WTC11 (cell line): ENCODE results near the gene KCNJ1. TPM values are rescaled to one million over a fixed set of nuclear protein-coding genes. Genes with fewer than 3 reads are reported as not detected.

Experiments used
- ATAC-seq: fragments of 200-7000 bp; cut with Tn5 transposase; 2 replicates; pipeline ENCODE4 v1.10.0; 2021; ENCODE audit warnings: mild to moderate bottlenecking, moderate library complexity
- CTCF ChIA-PET: fragments of 300-600 bp; sonication (Branson Sonifier 250); formaldehyde crosslinking; loops from one replicate; lab custom pipeline; 2021; ENCODE audit warnings: antibody characterized with exemption; lab: Charles Lee
- POLR2A ChIA-PET: fragments of 350-600 bp; sonication (Branson Sonifier 250); formaldehyde crosslinking; loops from one replicate; lab custom pipeline; 2021; ENCODE audit warnings: antibody characterized with exemption; lab: Charles Lee
- DNase-seq: peaks from one replicate; pipeline ENCODE4 v3.0.0; 2021; ENCODE audit warnings: low spot score
- H3K27ac Mint-ChIP-seq: 2 replicates; pipeline ENCODE4 v1.8.0; 2021; ENCODE audit warnings: mixed read lengths
- H3K27me3 Mint-ChIP-seq: 2 replicates; pipeline ENCODE4 v1.8.0; 2021; ENCODE audit warnings: low read depth, mild to moderate bottlenecking, moderate library complexity, mixed read lengths
- H3K36me3 Mint-ChIP-seq: 2 replicates; pipeline ENCODE4 v1.8.0; 2021; ENCODE audit warnings: mixed read lengths
- H3K4me1 Mint-ChIP-seq: 2 replicates; pipeline ENCODE4 v1.8.0; 2022; ENCODE audit warnings: mixed read lengths
- H3K4me3 Mint-ChIP-seq: 2 replicates; pipeline ENCODE4 v1.8.0; 2021; ENCODE audit warnings: mild to moderate bottlenecking, moderate library complexity, mixed read lengths
- H3K9me3 Mint-ChIP-seq: 2 replicates; pipeline ENCODE4 v1.8.0; 2021; ENCODE audit warnings: mixed read lengths
- CREM ChIP-seq: sonication (generic); formaldehyde crosslinking; IDR thresholded peaks from 2 replicates; pipeline ENCODE4 v1.8.1; 2022; ENCODE audit warnings: mild to moderate bottlenecking, missing genetic modification reagents, moderate library complexity
- JAZF1 ChIP-seq: fragments of 250-450 bp; sonication (Bioruptor Pico); IDR thresholded peaks from 2 replicates; pipeline ENCODE4 v1.9.0; 2021; ENCODE audit warnings: moderate library complexity, mild to moderate bottlenecking, inconsistent platforms
- ZNF232 ChIP-seq: sonication (generic); formaldehyde crosslinking; IDR thresholded peaks from 2 replicates; pipeline ENCODE4 v1.8.0; 2022; ENCODE audit warnings: mild to moderate bottlenecking, missing genetic modification reagents
- total RNA-seq: library from RNA; stranded (reverse); gene quantifications from 3 replicates; pipeline ENCODE4 v1.2.3, GENCODE V29; 2021
- TF ChIP-seq, protein P1 (sequence below): sonication (generic); formaldehyde crosslinking; IDR thresholded peaks from 2 replicates; pipeline ENCODE4 v1.8.1; 2023; ENCODE audit warnings: mild to moderate bottlenecking, missing genetic modification reagents
- TF ChIP-seq, protein P2 (sequence below): sonication (generic); formaldehyde crosslinking; IDR thresholded peaks from 2 replicates; pipeline ENCODE4 v1.8.0; 2022; ENCODE audit warnings: mild to moderate bottlenecking, missing genetic modification reagents
- TF ChIP-seq, protein P3 (sequence below): sonication (generic); formaldehyde crosslinking; IDR thresholded peaks from 2 replicates; pipeline ENCODE4 v1.8.1; 2023; ENCODE audit warnings: mild to moderate bottlenecking, missing genetic modification reagents, borderline replicate concordance
- TF ChIP-seq, protein P4 (sequence below): sonication (generic); formaldehyde crosslinking; IDR thresholded peaks from 2 replicates; pipeline ENCODE4 v1.8.1; 2023; ENCODE audit warnings: mild to moderate bottlenecking, missing genetic modification reagents, moderate library complexity
- TF ChIP-seq, protein P5 (sequence below): fragments of 250-450 bp; sonication (Bioruptor Pico); IDR thresholded peaks from 2 replicates; pipeline ENCODE4 v2.1.2; 2022; ENCODE audit warnings: mild to moderate bottlenecking, moderate library complexity
- TF ChIP-seq, protein P6 (sequence below): sonication (generic); formaldehyde crosslinking; IDR thresholded peaks from 2 replicates; pipeline ENCODE4 v1.8.1; 2022; ENCODE audit warnings: missing genetic modification reagents, borderline replicate concordance
- TF ChIP-seq, protein P7 (sequence below): sonication (generic); formaldehyde crosslinking; IDR thresholded peaks from 2 replicates; pipeline ENCODE4 v1.8.0; 2023; ENCODE audit warnings: mild to moderate bottlenecking, missing genetic modification reagents
- TF ChIP-seq, protein P8 (sequence below): sonication (generic); formaldehyde crosslinking; IDR thresholded peaks from 2 replicates; pipeline ENCODE4 v1.8.0; 2022; ENCODE audit warnings: mild to moderate bottlenecking, missing genetic modification reagents

Gene KCNJ1
- total RNA-seq, 1 experiment from 2014 or later = 0.24 TPM

DNA sequence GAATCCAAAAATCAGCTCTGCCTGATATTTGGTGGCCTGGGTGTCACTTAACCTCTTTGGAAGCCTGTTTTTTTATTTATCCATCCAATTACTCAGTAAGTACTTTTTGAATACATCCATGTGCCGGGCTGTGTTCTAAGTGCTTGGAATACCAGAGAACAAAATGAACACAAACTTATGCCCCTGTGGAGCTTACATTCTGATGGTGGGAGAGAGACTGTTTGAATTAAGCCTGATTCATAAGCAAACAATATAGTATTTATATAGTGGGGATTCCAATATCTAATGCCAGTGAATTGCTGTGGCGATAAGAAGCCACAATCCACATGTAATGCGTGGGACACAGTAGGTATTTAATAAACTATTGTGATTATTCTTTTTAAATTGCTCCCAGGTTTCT is 43.5 kb upstream of the KCNJ1 start (continued):
- TF ChIP-seq, protein P1, sequence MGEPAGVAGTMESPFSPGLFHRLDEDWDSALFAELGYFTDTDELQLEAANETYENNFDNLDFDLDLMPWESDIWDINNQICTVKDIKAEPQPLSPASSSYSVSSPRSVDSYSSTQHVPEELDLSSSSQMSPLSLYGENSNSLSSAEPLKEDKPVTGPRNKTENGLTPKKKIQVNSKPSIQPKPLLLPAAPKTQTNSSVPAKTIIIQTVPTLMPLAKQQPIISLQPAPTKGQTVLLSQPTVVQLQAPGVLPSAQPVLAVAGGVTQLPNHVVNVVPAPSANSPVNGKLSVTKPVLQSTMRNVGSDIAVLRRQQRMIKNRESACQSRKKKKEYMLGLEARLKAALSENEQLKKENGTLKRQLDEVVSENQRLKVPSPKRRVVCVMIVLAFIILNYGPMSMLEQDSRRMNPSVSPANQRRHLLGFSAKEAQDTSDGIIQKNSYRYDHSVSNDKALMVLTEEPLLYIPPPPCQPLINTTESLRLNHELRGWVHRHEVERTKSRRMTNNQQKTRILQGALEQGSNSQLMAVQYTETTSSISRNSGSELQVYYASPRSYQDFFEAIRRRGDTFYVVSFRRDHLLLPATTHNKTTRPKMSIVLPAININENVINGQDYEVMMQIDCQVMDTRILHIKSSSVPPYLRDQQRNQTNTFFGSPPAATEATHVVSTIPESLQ = no peak
- TF ChIP-seq, protein P2, sequence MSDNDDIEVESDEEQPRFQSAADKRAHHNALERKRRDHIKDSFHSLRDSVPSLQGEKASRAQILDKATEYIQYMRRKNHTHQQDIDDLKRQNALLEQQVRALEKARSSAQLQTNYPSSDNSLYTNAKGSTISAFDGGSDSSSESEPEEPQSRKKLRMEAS (CRISPR knock-in tag) = no peak
- TF ChIP-seq, protein P3, sequence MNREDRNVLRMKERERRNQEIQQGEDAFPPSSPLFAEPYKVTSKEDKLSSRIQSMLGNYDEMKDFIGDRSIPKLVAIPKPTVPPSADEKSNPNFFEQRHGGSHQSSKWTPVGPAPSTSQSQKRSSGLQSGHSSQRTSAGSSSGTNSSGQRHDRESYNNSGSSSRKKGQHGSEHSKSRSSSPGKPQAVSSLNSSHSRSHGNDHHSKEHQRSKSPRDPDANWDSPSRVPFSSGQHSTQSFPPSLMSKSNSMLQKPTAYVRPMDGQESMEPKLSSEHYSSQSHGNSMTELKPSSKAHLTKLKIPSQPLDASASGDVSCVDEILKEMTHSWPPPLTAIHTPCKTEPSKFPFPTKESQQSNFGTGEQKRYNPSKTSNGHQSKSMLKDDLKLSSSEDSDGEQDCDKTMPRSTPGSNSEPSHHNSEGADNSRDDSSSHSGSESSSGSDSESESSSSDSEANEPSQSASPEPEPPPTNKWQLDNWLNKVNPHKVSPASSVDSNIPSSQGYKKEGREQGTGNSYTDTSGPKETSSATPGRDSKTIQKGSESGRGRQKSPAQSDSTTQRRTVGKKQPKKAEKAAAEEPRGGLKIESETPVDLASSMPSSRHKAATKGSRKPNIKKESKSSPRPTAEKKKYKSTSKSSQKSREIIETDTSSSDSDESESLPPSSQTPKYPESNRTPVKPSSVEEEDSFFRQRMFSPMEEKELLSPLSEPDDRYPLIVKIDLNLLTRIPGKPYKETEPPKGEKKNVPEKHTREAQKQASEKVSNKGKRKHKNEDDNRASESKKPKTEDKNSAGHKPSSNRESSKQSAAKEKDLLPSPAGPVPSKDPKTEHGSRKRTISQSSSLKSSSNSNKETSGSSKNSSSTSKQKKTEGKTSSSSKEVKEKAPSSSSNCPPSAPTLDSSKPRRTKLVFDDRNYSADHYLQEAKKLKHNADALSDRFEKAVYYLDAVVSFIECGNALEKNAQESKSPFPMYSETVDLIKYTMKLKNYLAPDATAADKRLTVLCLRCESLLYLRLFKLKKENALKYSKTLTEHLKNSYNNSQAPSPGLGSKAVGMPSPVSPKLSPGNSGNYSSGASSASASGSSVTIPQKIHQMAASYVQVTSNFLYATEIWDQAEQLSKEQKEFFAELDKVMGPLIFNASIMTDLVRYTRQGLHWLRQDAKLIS = no peak
- TF ChIP-seq, protein P4, sequence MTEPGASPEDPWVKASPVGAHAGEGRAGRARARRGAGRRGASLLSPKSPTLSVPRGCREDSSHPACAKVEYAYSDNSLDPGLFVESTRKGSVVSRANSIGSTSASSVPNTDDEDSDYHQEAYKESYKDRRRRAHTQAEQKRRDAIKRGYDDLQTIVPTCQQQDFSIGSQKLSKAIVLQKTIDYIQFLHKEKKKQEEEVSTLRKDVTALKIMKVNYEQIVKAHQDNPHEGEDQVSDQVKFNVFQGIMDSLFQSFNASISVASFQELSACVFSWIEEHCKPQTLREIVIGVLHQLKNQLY (CRISPR knock-in tag) = no peak

DNA sequence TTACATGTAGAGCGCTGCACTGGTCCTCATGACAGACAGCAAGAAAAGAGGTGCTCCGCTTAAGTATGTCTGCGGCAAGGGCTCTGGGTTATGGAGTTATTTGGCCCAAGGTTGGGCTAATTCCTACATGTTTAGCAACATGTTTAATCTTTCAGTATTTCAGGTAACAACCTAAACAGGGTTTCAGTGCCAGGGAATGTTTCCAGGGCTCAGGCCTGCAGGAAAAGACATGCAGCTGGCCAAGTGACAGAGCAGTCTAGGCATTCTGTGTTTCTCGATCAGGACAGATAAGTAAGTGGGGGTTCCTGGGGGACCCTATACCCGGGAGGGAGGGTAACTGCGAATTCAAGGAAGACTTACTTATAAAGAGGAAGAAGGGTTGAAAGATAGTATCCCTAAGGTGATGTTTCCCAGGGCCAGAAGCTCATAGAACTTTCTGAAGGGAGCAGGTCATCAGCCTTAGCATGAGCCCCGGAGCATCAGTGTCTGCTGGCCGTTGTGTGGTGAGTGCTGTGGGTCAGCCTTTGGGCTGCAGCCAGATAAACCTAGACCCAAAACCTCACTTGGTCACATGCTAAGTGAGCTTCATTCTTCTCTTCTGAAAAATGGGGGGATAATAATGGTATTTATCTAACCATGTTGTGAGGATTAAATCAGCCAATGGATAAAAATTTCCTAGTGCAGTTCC is 42.5 kb upstream of the KCNJ1 start:
- H3K27me3 Mint-ChIP-seq = peaks cover 67% of the 10 kb centered on the region
- H3K4me3 Mint-ChIP-seq = no peak overlapping the region
- H3K4me1 Mint-ChIP-seq = peaks cover 4% of the 10 kb centered on the region
- peaks cover 10% of the 10 kb centered on the region for H3K9me3 Mint-ChIP-seq
- no peak for TF ChIP-seq JAZF1 (CRISPR knock-in tag)
- TF ChIP-seq, protein P5, sequence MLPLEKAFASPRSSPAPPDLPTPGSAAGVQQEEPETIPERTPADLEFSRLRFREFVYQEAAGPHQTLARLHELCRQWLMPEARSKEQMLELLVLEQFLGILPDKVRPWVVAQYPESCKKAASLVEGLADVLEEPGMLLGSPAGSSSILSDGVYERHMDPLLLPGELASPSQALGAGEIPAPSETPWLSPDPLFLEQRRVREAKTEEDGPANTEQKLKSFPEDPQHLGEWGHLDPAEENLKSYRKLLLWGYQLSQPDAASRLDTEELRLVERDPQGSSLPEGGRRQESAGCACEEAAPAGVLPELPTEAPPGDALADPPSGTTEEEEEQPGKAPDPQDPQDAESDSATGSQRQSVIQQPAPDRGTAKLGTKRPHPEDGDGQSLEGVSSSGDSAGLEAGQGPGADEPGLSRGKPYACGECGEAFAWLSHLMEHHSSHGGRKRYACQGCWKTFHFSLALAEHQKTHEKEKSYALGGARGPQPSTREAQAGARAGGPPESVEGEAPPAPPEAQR (CRISPR knock-in tag) = no peak
- TF ChIP-seq, protein P6, sequence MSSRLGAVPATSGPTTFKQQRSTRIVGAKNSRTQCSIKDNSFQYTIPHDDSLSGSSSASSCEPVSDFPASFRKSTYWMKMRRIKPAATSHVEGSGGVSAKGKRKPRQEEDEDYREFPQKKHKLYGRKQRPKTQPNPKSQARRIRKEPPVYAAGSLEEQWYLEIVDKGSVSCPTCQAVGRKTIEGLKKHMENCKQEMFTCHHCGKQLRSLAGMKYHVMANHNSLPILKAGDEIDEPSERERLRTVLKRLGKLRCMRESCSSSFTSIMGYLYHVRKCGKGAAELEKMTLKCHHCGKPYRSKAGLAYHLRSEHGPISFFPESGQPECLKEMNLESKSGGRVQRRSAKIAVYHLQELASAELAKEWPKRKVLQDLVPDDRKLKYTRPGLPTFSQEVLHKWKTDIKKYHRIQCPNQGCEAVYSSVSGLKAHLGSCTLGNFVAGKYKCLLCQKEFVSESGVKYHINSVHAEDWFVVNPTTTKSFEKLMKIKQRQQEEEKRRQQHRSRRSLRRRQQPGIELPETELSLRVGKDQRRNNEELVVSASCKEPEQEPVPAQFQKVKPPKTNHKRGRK (CRISPR knock-in tag) = no peak
- TF ChIP-seq, protein P7, sequence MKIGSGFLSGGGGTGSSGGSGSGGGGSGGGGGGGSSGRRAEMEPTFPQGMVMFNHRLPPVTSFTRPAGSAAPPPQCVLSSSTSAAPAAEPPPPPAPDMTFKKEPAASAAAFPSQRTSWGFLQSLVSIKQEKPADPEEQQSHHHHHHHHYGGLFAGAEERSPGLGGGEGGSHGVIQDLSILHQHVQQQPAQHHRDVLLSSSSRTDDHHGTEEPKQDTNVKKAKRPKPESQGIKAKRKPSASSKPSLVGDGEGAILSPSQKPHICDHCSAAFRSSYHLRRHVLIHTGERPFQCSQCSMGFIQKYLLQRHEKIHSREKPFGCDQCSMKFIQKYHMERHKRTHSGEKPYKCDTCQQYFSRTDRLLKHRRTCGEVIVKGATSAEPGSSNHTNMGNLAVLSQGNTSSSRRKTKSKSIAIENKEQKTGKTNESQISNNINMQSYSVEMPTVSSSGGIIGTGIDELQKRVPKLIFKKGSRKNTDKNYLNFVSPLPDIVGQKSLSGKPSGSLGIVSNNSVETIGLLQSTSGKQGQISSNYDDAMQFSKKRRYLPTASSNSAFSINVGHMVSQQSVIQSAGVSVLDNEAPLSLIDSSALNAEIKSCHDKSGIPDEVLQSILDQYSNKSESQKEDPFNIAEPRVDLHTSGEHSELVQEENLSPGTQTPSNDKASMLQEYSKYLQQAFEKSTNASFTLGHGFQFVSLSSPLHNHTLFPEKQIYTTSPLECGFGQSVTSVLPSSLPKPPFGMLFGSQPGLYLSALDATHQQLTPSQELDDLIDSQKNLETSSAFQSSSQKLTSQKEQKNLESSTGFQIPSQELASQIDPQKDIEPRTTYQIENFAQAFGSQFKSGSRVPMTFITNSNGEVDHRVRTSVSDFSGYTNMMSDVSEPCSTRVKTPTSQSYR (CRISPR knock-in tag) = no peak
- TF ChIP-seq, protein P8, sequence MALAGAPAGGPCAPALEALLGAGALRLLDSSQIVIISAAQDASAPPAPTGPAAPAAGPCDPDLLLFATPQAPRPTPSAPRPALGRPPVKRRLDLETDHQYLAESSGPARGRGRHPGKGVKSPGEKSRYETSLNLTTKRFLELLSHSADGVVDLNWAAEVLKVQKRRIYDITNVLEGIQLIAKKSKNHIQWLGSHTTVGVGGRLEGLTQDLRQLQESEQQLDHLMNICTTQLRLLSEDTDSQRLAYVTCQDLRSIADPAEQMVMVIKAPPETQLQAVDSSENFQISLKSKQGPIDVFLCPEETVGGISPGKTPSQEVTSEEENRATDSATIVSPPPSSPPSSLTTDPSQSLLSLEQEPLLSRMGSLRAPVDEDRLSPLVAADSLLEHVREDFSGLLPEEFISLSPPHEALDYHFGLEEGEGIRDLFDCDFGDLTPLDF = no peak
- no peak for TF ChIP-seq ZNF232 (CRISPR knock-in tag)
- TF ChIP-seq CREM (CRISPR knock-in tag) = no peak
- DNase-seq (no peak), ATAC-seq (no peak)
- CTCF ChIA-PET = interaction anchor here (1.2 to 10.5 kb wide), 4 partner anchors 11 to 47 kb away, joined by 3 to 245 read pairs (median 4); partner anchors contain the start of gene KCNJ5
- POLR2A ChIA-PET = no interaction called here
- no peak overlapping the region for H3K27ac Mint-ChIP-seq
- H3K36me3 Mint-ChIP-seq = no peaks in the 10 kb centered on the region; the same call in 1 of the 2 replicates
